Measurements from ENCODE around the gene NR3C2. TPM values are rescaled to one million over a fixed set of nuclear protein-coding genes. Genes with fewer than 3 reads are reported as not detected.

Gene NR3C2
- total and polyA plus RNA-seq, 7 donors: 0.70 to 17.9 (median 7.5) TPM

- TF ChIP-seq CTCF (IDR thresholded peaks at IDR 0.05): no peak
- ATAC-seq: no peak
- H3K27ac ChIP-seq: no peak overlapping the region
- no peaks in the 10 kb centered on the region for H3K9me3 ChIP-seq
- intact Hi-C loops (cut with DNase I): loop anchor here in 1 of 2 donors (10.0 kb wide), 1 partner anchor 55 kb away; no protein-coding TSS in a partner anchor
- no peaks in the 10 kb centered on the region for H3K27me3 ChIP-seq (ENCODE audit: insufficient read depth in 3 of 3, low read length in 2 of 3)
- H3K4me1 ChIP-seq: peaks cover 14% of the 10 kb centered on the region
- DNase-seq: no peak
- H3K36me3 ChIP-seq (ENCODE audit: insufficient read depth in 1 of 2, low read depth in 1 of 2): no peaks in the 10 kb centered on the region
- WGBS, 3 donors: 74 to 78% (median 75%) methylated on average over 4 of the region's 4 CpGs
- no peak overlapping the region for H3K4me3 ChIP-seq
Measured at GRCh38 chr4:148380291-148380690, 61.9 kb downstream of the NR3C2 start.

- no peaks in the 10 kb centered on the region for H3K9me3 ChIP-seq
Measured at GRCh38 chr4:148376151-148376550, 66.1 kb downstream of the NR3C2 start.

GRCh38 chr4:148375584-148375983, 66.6 kb downstream of the NR3C2 start:
- no peaks in the 10 kb centered on the region for H3K36me3 ChIP-seq (ENCODE audit: insufficient read depth in 1 of 2, low read depth in 1 of 2)
- intact Hi-C loops (cut with DNase I): no loop called here

More at GRCh38 chr4:148376151-148376550, 66.1 kb downstream of the NR3C2 start:
- Histone ChIP-seq H3K4me3 (peak overlapping the region; percentile 64), H3K4me1 (peaks cover 19% of the 10 kb centered on the region), H3K36me3 (ENCODE audit: insufficient read depth in 1 of 2, low read depth in 1 of 2) (no peaks in the 10 kb centered on the region), H3K27me3 (ENCODE audit: insufficient read depth in 3 of 3, low read length in 2 of 3) (no peaks in the 10 kb centered on the region), H3K27ac (peak overlapping the region; percentile 42)
- 5 to 9% (median 7%) methylated on average over 3 of the region's 3 CpGs for WGBS, 3 donors
- no peak for TF ChIP-seq CTCF (IDR thresholded peaks at IDR 0.05)
- DNase-seq (no peak), ATAC-seq (peak; percentile 40 to 80 (median 54))
- intact Hi-C loops (cut with DNase I): no loop called here

GRCh38 chr4:148373093-148373492, 69.1 kb downstream of the NR3C2 start:
- Histone ChIP-seq H3K27ac (no peak overlapping the region), H3K36me3 (ENCODE audit: insufficient read depth in 1 of 2, low read depth in 1 of 2) (no peaks in the 10 kb centered on the region), H3K9me3 (no peaks in the 10 kb centered on the region), H3K4me3 (no peak overlapping the region), H3K27me3 (ENCODE audit: insufficient read depth in 3 of 3, low read length in 2 of 3) (no peaks in the 10 kb centered on the region), H3K4me1 (peaks cover 27% of the 10 kb centered on the region)
- TF ChIP-seq CTCF (IDR thresholded peaks at IDR 0.05): no peak
- intact Hi-C loops (cut with DNase I): no loop called here
- ATAC-seq: no peak
- no peak for DNase-seq
- 42 to 95% (median 92%) methylated on average over 1 of the region's 1 CpG for WGBS, 3 donors

More at GRCh38 chr4:148375584-148375983, 66.6 kb downstream of the NR3C2 start:
- Histone ChIP-seq H3K27me3 (ENCODE audit: insufficient read depth in 3 of 3, low read length in 2 of 3) (no peaks in the 10 kb centered on the region), H3K9me3 (no peaks in the 10 kb centered on the region), H3K27ac (peak overlapping the region; percentile 42), H3K4me3 (peak overlapping the region; percentile 64), H3K4me1 (peaks cover 19% of the 10 kb centered on the region)
- peak in 2 of 4 donors; percentile 51 to 69 for ATAC-seq
- TF ChIP-seq CTCF (IDR thresholded peaks at IDR 0.05): no peak
- WGBS, 3 donors: 69 to 81% (median 77%) methylated on average over 3 of the region's 3 CpGs
- DNase-seq: no peak

GRCh38 chr4:148369919-148370318, 72.3 kb downstream of the NR3C2 start:
- ATAC-seq (peak; percentile 65 to 90 (median 80)), DNase-seq (peak in 1 of 2 donors; percentile 13)
- intact Hi-C loops (cut with DNase I): no loop called here
- Histone ChIP-seq H3K4me1 (peaks cover 27% of the 10 kb centered on the region), H3K4me3 (no peak overlapping the region), H3K9me3 (no peaks in the 10 kb centered on the region), H3K36me3 (ENCODE audit: insufficient read depth in 1 of 2, low read depth in 1 of 2) (no peaks in the 10 kb centered on the region), H3K27me3 (ENCODE audit: insufficient read depth in 3 of 3, low read length in 2 of 3) (no peaks in the 10 kb centered on the region), H3K27ac (peak overlapping the region; percentile 19)
- no peak for TF ChIP-seq CTCF (IDR thresholded peaks at IDR 0.05)
- WGBS, 3 donors: 28 to 42% (median 34%) methylated on average over 3 of the region's 3 CpGs
